ENCODE results near the gene PLSCR4.

DNA sequence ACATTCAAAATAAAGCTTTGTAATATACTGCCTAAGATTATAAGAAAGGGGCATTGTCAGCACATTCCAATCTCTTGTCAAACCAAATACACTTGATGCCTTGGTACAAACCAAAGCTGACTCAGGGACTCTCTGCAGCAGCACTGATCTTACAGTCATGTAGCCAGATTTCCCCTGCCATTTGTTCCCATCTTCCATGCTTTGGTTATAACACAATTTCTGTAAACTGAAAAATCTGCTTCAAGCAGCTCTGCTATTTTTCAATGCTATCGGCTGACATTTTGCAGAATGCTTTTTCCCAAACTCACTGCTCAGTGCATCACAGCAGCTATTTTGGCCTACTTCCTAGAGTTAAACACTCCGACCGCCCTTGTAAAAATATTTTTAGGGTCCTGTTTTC, 108.1 kb downstream of the PLSCR4 start:
- TF ChIP-seq POLR2AphosphoS5 (IDR thresholded peaks at IDR 0.05; ENCODE audit: low read depth, low read length), result no peak
- TF ChIP-seq TCF7L2 (IDR thresholded peaks at IDR 0.05; ENCODE audit: low read depth, low read length), result no peak
